LNCAP (cell line): Measurements from ENCODE around the gene MYO7A.

Source experiments
- TF ChIP-seq, protein P1 (sequence below): fragments of 450-650 bp; IDR thresholded peaks from 2 replicates; pipeline ENCODE4 v1.5.1; 2017; ENCODE audit warnings: mild to moderate bottlenecking

The MYO7A gene

DNA sequence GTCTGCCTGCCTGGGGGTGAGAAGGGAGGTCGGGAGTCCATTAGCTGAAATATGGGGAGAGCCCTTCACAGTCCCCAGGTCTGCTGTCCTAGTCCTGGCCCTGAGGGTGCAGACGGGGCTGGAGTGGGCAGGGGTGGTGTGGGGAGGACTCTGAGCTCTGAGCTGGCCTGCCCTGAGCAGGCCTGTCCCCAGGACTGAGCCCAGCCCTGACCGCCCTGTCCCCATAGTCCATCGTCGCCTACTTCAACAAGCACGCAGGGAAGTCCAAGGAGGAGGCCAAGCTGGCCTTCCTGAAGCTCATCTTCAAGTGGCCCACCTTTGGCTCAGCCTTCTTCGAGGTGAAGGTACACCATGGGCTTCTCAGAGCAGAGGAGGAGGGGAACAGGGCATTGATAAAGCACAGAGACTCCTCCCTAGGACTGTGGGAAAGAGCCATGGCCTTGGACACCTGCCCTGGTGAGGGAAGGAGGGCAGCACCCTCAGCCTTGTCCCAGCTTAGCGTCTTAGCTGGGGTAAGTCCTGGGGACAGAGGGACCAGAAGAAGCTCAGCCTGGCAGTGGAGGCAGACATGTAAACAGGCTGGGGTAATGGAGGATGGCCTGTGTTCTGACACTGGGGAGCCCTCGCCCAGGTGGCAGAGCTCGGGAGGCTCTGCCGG is 83.7 kb downstream of the MYO7A start:
- TF ChIP-seq, protein P1, sequence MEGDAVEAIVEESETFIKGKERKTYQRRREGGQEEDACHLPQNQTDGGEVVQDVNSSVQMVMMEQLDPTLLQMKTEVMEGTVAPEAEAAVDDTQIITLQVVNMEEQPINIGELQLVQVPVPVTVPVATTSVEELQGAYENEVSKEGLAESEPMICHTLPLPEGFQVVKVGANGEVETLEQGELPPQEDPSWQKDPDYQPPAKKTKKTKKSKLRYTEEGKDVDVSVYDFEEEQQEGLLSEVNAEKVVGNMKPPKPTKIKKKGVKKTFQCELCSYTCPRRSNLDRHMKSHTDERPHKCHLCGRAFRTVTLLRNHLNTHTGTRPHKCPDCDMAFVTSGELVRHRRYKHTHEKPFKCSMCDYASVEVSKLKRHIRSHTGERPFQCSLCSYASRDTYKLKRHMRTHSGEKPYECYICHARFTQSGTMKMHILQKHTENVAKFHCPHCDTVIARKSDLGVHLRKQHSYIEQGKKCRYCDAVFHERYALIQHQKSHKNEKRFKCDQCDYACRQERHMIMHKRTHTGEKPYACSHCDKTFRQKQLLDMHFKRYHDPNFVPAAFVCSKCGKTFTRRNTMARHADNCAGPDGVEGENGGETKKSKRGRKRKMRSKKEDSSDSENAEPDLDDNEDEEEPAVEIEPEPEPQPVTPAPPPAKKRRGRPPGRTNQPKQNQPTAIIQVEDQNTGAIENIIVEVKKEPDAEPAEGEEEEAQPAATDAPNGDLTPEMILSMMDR = no peak

DNA sequence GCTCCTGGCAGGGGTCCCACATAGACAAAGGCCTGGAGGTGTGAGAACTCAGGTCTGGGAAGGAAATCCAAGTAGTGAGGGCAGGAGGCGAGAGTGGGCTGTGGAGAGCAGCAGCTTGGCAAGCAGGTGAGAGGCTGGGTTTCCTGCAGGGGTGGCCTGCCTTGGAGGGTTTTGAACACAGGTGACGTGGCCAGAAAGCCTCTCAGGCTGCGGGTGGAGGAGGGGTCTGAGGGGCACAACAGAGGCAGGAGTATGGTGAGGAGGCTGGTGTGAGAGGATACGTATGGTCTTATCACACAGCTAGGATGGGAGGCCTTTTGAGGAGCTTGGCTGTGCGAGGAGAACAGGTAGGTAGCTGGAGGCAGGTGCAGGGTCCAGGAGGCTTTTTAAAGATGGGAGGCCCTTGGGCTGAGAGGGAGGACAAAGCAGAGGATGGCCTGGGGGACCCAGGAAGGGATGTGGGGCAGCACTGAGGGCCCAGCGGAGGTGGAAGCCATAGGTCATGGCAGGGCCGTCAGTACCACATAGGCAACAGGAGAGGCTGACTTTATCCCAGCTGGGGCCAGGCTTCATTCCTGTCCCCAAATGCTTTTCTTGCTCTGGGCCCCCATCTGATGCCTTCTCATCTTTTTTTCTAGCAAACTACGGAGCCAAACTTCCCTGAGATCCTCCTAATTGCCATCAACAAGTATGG is 84.4 kb downstream of the MYO7A start:
- TF ChIP-seq, protein P1 = no peak

DNA sequence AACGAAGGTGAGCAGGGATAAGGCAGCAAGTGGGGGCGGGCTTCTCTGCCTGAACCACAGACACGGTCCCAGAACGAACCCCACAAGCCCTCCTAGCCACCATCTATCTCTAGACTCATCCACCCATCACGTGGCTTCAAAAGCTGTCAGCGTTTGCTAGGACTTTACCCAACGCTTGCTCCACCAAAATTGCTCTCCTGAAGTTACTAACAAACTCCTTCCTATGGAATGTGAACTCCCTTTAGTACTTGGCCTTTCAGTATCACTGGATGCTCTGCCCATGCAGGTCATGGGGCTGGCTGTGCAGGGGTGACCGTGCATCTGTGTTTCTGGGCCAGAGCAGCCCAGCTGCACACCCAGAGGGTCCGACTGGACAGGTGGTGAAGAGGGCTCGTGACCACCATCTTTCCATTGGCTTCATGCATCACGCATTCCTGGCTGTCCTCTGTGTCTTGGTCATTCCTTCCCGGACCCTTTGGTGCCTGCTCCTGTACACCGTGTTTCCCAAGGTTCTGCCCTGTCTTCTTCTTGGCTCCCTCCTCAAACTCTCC is 85.1 kb downstream of the MYO7A start:
- TF ChIP-seq, protein P1 = no peak

DNA sequence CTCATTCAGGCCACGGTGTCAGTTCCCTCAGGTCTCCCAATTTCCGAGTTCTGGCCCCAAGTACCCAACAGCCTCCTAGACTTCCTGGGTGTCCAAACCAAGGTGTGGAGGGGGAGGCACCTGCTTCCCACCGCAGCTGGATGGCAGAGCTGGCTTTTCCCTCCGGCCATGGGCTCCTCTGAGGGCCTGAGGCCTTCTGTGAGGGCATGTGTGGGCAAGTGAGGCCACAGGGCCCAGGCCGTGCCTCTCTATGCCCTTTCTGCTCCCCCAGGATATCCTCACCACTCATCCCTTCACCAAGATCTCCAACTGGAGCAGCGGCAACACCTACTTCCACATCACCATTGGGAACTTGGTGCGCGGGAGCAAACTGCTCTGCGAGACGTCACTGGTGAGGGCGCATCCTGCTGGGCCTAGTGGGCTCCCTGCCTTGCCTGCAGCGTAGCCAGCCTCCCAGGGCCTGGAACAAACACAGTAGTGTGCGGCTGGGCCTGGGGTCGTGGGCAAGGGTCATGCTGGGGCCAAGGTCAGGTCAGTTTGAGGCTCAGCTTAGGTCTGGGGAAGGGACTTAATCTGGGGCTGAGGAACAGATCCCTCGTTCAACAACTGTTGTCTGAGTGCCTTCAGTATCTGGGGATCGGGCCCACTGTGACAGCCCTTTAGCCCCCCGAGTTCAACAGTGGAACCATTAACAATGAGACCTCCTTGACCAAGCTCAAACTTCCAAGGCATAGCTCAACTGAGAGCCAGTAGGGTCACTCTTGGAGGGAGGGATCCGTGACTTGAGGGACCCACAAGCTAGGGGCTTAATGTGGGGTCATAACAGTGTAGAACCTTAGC is 85.8 kb downstream of the MYO7A start:
- TF ChIP-seq, protein P1 = no peak

DNA sequence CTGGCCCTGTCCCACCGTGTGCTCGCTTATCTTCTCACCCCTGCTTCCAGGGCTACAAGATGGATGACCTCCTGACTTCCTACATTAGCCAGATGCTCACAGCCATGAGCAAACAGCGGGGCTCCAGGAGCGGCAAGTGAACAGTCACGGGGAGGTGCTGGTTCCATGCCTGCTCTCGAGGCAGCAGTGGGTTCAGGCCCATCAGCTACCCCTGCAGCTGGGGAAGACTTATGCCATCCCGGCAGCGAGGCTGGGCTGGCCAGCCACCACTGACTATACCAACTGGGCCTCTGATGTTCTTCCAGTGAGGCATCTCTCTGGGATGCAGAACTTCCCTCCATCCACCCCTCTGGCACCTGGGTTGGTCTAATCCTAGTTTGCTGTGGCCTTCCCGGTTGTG is 86.5 kb downstream of the MYO7A start:
- TF ChIP-seq, protein P1 = no peak

DNA sequence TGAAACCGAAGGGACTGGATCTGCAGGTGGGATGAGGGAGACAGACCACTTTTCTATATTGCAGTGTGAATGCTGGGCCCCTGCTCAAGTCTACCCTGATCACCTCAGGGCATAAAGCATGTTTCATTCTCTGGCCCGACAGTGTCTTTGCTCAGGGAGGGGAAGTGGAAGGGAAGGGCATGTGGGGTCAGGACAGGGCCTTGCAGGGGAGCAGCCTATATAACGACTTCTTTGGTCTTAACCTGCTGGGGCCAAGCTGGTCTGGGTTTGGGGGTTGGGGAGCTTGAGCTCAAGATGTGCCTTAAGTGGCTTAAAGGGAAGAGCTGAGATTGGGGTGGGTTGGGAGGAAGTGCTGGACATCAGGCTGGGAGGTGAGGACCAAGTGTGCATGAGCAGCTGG is 87.1 kb downstream of the MYO7A start:
- TF ChIP-seq, protein P1 = no peak

DNA sequence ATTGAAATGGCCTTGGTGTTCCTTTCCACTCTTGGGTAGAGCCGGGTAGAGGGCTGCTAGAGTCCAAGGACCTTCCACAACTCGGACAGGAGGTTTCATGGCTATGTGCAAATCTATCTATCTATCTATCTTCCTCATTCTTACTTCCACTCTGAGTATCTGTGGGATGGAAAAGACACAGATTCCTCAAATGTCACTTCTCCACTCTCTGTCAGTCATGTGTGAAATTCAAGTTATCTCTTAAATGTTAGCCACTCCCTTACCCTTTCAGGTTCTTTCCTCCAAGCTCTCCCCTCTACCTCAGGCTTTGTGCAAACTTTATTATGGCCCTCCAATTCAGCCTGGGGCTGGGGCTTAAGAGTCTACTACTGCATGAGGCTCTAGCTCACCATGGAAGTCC is 89.1 kb downstream of the MYO7A start:
- TF ChIP-seq, protein P1 = no peak
